Cardiac muscle cell (in vitro differentiated cells and primary cell): ENCODE data around the gene ZNF385D. TPM values are rescaled to one million over a fixed set of nuclear protein-coding genes. Genes with fewer than 3 reads are reported as not detected.

Source experiments
- DNase-seq, 2 donors: peaks; one replicate each; pipeline versions ENCODE4 v3.0.0 to v3.0.0-alpha.2; 2010 to 2017; ENCODE audit warnings: low read depth in 1 of 2, low spot score in 1 of 2
- H3K27ac ChIP-seq: fragments of 200-600 bp; sonication (generic); 2 replicates; pipeline ENCODE4 v1.5.1; 2016
- H3K27me3 ChIP-seq: fragments of 200-600 bp; sonication (generic); 2 replicates; pipeline ENCODE4 v1.6.0; 2016; ENCODE audit warnings: control low read depth
- H3K36me3 ChIP-seq: fragments of 200-600 bp; sonication (generic); 2 replicates; pipeline ENCODE4 v1.5.1; 2016; ENCODE audit warnings: control low read depth
- H3K4me1 ChIP-seq: fragments of 200-600 bp; sonication (generic); 2 replicates; pipeline ENCODE4 v1.8.1; 2017; ENCODE audit warnings: low read depth, mild to moderate bottlenecking, mixed run types
- H3K4me3 ChIP-seq: fragments of 200-600 bp; sonication (generic); 2 replicates; pipeline ENCODE4 v1.5.1; 2016; ENCODE audit warnings: mild to moderate bottlenecking
- H3K9me3 ChIP-seq: fragments of 200-600 bp; sonication (generic); 2 replicates; pipeline ENCODE4 v1.5.1; 2017; ENCODE audit warnings: low read depth, mild to moderate bottlenecking, control low read depth
- polyA plus RNA-seq: library from polyadenylated mRNA; unstranded; fragments of >200 nt; fragmentation: Nextera tagmentation; extraction: Ambion mirVana; gene quantifications from 2 replicates; pipeline ENCODE4 v1.2.1, GENCODE V29; 2016
- total RNA-seq: library from RNA; depleted of rRNA; stranded (reverse); fragments of >200 nt; gene quantifications from 2 replicates; pipeline ENCODE4 v1.2.3, GENCODE V29; 2016
- TF ChIP-seq, protein P1 (sequence below): IDR thresholded peaks from 2 replicates; pipeline ENCODE4 v1.5.1; 2012; ENCODE audit warnings: low read depth, mild to moderate bottlenecking, low read length

ZNF385D gene
- total and polyA plus RNA-seq, 2 experiments from 2014 or later = 1.3 to 10.6 TPM

DNA sequence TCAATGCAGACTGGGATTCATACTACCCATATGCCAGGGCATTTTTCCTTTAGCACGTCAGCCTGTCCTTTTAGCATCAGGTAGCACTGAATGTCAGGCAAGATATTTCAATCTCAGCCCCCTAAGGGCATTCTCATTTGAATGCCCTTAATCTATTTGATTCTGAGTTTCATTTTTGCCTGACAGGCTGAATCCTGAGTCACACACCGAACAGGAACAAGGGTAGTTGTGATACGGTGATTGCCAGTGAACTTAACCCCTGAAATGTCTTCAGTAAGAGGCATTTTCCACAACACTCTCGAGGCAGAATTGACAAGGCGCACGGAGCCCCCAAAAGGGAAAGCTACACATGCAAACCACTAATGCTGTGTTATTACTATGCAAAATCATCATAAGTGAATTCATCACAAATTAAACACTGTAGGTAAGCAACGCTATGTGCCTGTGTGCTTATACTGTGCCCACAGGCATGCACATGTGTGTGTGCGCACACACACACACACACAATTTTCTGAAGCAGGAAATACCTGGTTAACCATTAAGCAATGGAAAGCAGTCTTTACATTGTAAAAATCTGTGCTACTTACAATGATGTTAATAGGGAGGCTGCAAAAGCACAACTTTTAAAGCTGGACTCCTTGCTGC, 130.4 kb downstream of the ZNF385D start:
- no peaks in the 10 kb centered on the region for H3K27me3 ChIP-seq
- H3K36me3 ChIP-seq = no peaks in the 10 kb centered on the region
- no peaks in the 10 kb centered on the region for H3K4me1 ChIP-seq
- TF ChIP-seq, protein P1, sequence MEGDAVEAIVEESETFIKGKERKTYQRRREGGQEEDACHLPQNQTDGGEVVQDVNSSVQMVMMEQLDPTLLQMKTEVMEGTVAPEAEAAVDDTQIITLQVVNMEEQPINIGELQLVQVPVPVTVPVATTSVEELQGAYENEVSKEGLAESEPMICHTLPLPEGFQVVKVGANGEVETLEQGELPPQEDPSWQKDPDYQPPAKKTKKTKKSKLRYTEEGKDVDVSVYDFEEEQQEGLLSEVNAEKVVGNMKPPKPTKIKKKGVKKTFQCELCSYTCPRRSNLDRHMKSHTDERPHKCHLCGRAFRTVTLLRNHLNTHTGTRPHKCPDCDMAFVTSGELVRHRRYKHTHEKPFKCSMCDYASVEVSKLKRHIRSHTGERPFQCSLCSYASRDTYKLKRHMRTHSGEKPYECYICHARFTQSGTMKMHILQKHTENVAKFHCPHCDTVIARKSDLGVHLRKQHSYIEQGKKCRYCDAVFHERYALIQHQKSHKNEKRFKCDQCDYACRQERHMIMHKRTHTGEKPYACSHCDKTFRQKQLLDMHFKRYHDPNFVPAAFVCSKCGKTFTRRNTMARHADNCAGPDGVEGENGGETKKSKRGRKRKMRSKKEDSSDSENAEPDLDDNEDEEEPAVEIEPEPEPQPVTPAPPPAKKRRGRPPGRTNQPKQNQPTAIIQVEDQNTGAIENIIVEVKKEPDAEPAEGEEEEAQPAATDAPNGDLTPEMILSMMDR = no peak
- no peak overlapping the region for H3K4me3 ChIP-seq
- no peak overlapping the region for H3K27ac ChIP-seq
- no peak for DNase-seq
- H3K9me3 ChIP-seq = no peaks in the 10 kb centered on the region

DNA sequence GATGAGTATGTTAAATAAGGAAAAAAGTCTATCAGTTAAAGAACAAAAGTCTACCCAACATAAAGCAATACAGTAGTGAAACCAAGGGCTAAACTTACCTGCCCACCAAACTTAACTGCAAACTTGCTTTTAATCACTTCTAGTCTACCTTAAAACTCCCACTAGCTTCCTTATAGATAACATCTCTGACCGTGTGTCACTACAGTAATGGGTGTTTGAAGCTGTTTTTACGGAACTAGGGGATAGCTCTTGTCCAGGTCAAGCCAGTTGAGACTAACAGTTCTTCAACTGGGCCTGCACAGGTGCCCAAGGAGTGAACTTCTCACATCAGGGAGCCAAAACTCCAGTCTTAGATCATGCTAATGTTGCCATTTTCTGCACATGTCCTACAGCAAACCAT, 132.3 kb downstream of the ZNF385D start:
- Histone ChIP-seq H3K27me3 (no peaks in the 10 kb centered on the region), H3K9me3 (no peaks in the 10 kb centered on the region), H3K4me1 (no peaks in the 10 kb centered on the region), H3K36me3 (no peaks in the 10 kb centered on the region), H3K27ac (no peak overlapping the region), H3K4me3 (no peak overlapping the region)
- DNase-seq = no peak
- TF ChIP-seq, protein P1 = no peak

DNA sequence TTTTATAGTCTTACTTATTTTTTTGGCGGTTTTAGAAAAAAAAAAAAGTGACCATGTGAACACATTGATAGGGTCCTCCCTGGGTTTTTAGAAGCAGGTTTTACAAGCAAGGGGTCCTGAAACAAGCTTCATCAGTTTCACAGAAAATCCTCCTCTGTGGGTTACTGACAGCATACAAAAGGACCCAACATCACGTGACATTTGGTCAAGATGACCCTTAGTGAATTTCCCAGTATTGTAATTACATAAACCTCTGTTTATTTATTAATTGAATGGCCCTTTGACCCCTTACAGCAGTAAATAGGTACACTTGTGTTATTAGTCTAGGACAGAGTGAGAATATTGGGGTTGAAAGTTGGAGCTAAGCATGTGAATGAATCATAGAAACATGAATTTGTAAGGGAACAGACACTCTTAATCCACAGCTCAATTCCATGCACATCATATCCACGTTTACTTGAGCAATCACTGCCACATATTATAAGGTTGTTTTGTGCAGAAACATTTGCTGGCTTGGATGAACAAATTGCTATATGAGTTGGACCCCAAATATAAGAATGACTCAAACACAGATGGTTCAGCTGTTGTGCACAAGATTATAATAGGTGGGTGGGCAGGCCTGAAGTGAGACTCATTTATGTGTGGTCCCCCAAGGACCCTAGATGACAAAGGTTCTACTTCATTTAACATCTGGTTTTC, 137.5 kb downstream of the ZNF385D start:
- TF ChIP-seq, protein P1 = no peak
- Histone ChIP-seq H3K9me3 (no peaks in the 10 kb centered on the region), H3K36me3 (no peaks in the 10 kb centered on the region), H3K4me3 (no peak overlapping the region), H3K27me3 (no peaks in the 10 kb centered on the region), H3K4me1 (no peaks in the 10 kb centered on the region), H3K27ac (no peak overlapping the region)
- DNase-seq = no peak

DNA sequence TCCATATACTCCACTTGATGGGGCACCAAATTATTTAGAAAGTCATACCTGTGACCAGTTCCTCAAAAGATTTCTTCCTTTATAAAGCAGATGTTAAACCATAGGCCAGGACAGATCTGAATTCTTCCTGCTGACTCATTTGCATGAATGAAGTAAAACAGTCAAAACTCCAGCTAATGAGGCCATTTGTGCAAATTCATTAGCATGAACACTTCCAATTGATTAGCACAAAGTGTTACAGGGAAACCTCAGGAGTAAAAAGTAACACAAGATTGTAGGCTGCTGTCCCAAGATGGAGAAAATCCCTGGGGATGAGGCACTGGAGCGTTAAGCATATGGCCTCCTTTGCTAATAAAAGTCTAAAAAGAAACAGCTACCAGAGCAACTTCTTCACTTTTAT, 149.8 kb downstream of the ZNF385D start:
- no peak overlapping the region for H3K4me3 ChIP-seq
- no peaks in the 10 kb centered on the region for H3K27me3 ChIP-seq
- TF ChIP-seq, protein P1 = no peak
- no peaks in the 10 kb centered on the region for H3K9me3 ChIP-seq
- H3K36me3 ChIP-seq = no peaks in the 10 kb centered on the region
- no peaks in the 10 kb centered on the region for H3K4me1 ChIP-seq
- DNase-seq = no peak
- no peak overlapping the region for H3K27ac ChIP-seq

DNA sequence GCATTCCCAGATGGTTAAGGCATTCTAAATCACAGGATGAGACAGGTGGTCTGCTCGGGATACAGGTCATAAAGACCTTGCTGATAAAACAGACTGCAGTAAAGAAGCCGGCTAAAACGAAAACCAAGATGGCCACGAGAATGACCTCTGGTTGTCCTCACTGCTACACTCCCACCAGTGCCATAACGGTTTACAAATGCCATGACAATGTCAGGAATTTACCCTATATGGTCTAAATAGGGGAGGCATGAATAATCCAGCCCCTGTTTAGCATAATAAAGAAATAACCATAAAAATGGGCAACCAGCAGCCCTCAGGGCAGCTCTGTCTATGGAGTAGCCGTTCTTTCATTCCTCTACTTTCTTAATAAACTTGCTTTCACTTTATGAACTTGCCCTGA, 151.1 kb downstream of the ZNF385D start:
- TF ChIP-seq, protein P1 = no peak

More for the DNA sequence above, 151.1 kb downstream of the ZNF385D start:
- Histone ChIP-seq H3K27ac (no peak overlapping the region), H3K9me3 (no peaks in the 10 kb centered on the region), H3K4me3 (no peak overlapping the region), H3K4me1 (no peaks in the 10 kb centered on the region), H3K36me3 (no peaks in the 10 kb centered on the region), H3K27me3 (no peaks in the 10 kb centered on the region)
- DNase-seq = no peak
